Stimulated activated CD4-positive, alpha-beta T cell treated with anti-CD3 and anti-CD28 coated beads, Interleukin-4, amount 100 ng/mL, for 48 hours (primary cell): Measurements from ENCODE around the gene PFN3.
"Not testable (repeated sequence)": the region's sequence is repeated elsewhere in the genome, so short reads cannot be mapped to it uniquely, and the experiment has no call there.

Experiments
- DNase-seq, 2 donors: peaks; one replicate each; pipeline ENCODE4 v3.0.0-alpha.2; 2020; ENCODE audit warnings: low read depth in 2 of 2

The PFN3 gene

GRCh38 chr5:177396078-177396477 lies 4.4 kb downstream of the PFN3 start:
- DNase-seq = no peak

GRCh38 chr5:177393990-177394389 lies 6.5 kb downstream of the PFN3 start:
- DNase-seq = no peak

- no peak for DNase-seq
These were observed 7.2 kb downstream of the PFN3 start for GRCh38 chr5:177393206-177393765.

- no peak for DNase-seq
These were observed 7.7 kb downstream of the PFN3 start for GRCh38 chr5:177392765-177393164.

- peak; percentile 83 to 86 for DNase-seq
These were observed 9.8 kb downstream of the PFN3 start for GRCh38 chr5:177390363-177391300.

- peak in 1 of 2 donors; percentile 36 for DNase-seq
These were observed 11.0 kb downstream of the PFN3 start for GRCh38 chr5:177389241-177390169.

GRCh38 chr5:177388521-177389052 lies 11.9 kb downstream of the PFN3 start:
- DNase-seq = no peak

- DNase-seq = no peak
These were observed 13.1 kb downstream of the PFN3 start for GRCh38 chr5:177387405-177387804.

GRCh38 chr5:177386542-177386941 lies 13.9 kb downstream of the PFN3 start:
- no peak for DNase-seq

GRCh38 chr5:177385720-177386119 lies 14.7 kb downstream of the PFN3 start:
- DNase-seq = no peak

GRCh38 chr5:177384134-177384533 lies 16.3 kb downstream of the PFN3 start, which contains the start of gene SLC34A1:
Gene SLC34A1 (plus strand): TSS chr5:177384434. CDS start chr5:177385742, 1,308 bp downstream.
- DNase-seq = no peak

GRCh38 chr5:177383181-177383580 lies 17.3 kb downstream of the PFN3 start:
- no peak for DNase-seq

GRCh38 chr5:177382423-177383029 lies 17.9 kb downstream of the PFN3 start:
- no peak for DNase-seq

- no peak for DNase-seq
These were observed 19.7 kb downstream of the PFN3 start for GRCh38 chr5:177380805-177381126.

- DNase-seq = no peak
These were observed 21.3 kb downstream of the PFN3 start for GRCh38 chr5:177378884-177379883.

- DNase-seq = no peak
These were observed 22.3 kb downstream of the PFN3 start for GRCh38 chr5:177377851-177378776.

GRCh38 chr5:177376107-177376506 lies 24.4 kb downstream of the PFN3 start:
- DNase-seq = no peak

- not testable (repeated sequence) for DNase-seq
These were observed 24.9 kb downstream of the PFN3 start for GRCh38 chr5:177375516-177375915.

GRCh38 chr5:177374211-177374610 lies 26.2 kb downstream of the PFN3 start:
- DNase-seq = no peak
